HG02943 (cell line): ENCODE results near the gene WDR93.

Source experiments
- ATAC-seq: cut with Tn5 transposase; IDR thresholded peaks from one replicate; pipeline ENCODE4 v1.9.1; 2021; ENCODE audit warnings: mild to moderate bottlenecking, low read depth, moderate library complexity; ENCODE audit not compliant: unreplicated experiment

WDR93 gene

GRCh38 chr15:89746386-89746780 is 55.8 kb downstream of the WDR93 start:
- no peak for ATAC-seq

- ATAC-seq = no peak
These were observed 57.4 kb downstream of the WDR93 start for GRCh38 chr15:89747708-89748682.

GRCh38 chr15:89749054-89749453 is 58.4 kb downstream of the WDR93 start:
- ATAC-seq = no peak

GRCh38 chr15:89749526-89749925 is 58.9 kb downstream of the WDR93 start:
- ATAC-seq = no peak

- peak; percentile 9 for ATAC-seq
These were observed 59.4 kb downstream of the WDR93 start for GRCh38 chr15:89749951-89750559.

GRCh38 chr15:89750560-89751542 is 60.2 kb downstream of the WDR93 start, which contains the start of gene MESP1:
Gene MESP1, minus strand, starts transcription at chr15:89751249. Its CDS starts 18 bp downstream, at chr15:89751231.
- ATAC-seq = peak; percentile 84

GRCh38 chr15:89751748-89752147 is 61.1 kb downstream of the WDR93 start:
- no peak for ATAC-seq

GRCh38 chr15:89753855-89754254 is 63.2 kb downstream of the WDR93 start:
- ATAC-seq = no peak

- no peak for ATAC-seq
These were observed 63.9 kb downstream of the WDR93 start for GRCh38 chr15:89754361-89755154.

- ATAC-seq = no peak
These were observed 65.1 kb downstream of the WDR93 start for GRCh38 chr15:89755701-89756100.

- no peak for ATAC-seq
These were observed 66.3 kb downstream of the WDR93 start for GRCh38 chr15:89756897-89757296.

- ATAC-seq = no peak
These were observed 67.7 kb downstream of the WDR93 start for GRCh38 chr15:89758283-89758682.

- no peak for ATAC-seq
These were observed 68.4 kb downstream of the WDR93 start for GRCh38 chr15:89758981-89759380.

GRCh38 chr15:89759835-89760234 is 69.2 kb downstream of the WDR93 start:
- ATAC-seq = no peak

GRCh38 chr15:89760303-89761008 is 69.8 kb downstream of the WDR93 start:
- ATAC-seq = no peak

- peak; percentile 82 for ATAC-seq
These were observed 70.6 kb downstream of the WDR93 start for GRCh38 chr15:89761009-89761831.

GRCh38 chr15:89761929-89762328 is 71.3 kb downstream of the WDR93 start:
- ATAC-seq = no peak

GRCh38 chr15:89765694-89766093 is 75.1 kb downstream of the WDR93 start:
- ATAC-seq = no peak
